ENCODE data around the gene C22orf42. TPM values are rescaled to one million over a fixed set of nuclear protein-coding genes. Genes with fewer than 3 reads are reported as not detected.

The C22orf42 gene
- total RNA-seq, 1 donor from 2014 or later = not detected

DNA sequence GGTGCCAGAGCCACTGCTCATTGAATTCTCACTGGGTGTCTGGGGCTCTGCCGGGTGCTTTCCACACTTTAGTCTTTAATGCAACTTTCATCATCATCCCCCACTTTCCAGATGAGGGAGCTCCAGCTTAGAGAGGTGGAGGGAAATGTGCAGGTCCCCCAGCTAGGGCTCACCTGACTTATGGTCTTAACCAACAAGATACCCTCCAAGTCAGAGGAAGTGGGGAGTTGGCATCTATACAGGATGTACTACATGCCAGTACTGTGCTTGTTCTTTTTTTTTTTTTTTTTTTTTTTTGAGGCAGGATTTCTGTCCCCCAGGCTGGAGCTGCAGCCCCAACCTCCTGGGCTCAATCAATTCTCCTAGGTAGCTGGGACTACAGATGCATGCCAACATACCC lies 26.3 kb downstream of the C22orf42 start:
- no peak for DNase-seq

DNA sequence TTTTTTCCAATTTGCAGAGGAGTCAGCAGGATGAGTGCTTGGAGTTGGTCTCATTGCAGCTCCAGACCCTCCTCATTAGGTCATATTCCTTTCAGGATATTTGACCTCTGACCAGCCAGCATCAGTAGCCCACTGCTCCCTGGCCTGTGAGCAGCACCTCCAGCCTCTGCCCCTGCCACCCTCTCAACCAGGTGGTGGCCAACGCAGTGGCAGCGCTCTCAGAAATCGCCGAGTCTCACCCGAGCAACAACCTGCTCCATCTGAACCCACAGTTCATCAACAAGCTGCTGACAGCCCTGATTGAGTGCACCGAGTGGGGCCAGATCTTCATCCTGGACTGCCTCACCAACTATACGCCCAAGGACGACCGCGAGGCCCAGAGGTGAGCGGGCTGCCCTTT lies 27.0 kb downstream of the C22orf42 start:
- no peak for DNase-seq

DNA sequence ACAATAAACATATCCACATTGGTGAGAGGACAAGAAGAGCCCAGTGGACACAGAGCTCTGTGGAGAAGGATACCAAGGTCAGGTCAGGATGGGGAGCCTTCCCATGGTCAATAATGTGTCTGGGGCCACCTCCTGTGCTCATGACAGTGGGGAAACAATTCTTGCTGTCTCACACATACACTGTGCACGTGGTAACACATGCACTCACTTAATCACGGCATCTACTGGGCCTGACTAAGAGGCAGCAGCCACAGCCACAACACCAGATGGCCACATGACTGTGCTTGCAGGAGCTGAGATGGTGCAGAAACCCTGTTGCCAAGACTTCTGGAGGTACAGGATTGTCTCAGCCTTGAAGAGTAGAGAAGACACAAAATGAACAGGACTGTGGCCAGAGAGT lies 28.6 kb downstream of the C22orf42 start:
- no peak for DNase-seq

DNA sequence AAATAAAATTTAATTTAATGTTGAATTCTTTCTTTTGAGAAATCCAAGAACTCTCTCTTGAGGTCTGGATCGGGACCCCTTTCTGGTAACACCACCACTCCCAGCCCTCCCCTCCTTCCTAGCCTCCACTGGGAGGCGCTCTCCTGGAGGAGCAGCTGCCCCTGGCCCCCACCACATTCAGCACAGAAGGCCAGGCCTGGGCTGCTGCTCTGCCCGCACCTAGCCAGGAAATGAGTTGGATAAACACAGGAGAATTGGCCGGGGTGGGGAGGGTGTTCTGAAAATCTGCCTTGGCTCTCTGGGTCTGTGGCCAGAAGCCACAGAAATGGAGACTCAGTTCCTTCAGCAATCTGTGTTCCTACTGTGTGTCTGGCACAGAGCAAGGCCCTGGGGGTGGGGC lies 31.2 kb downstream of the C22orf42 start:
- DNase-seq = no peak

DNA sequence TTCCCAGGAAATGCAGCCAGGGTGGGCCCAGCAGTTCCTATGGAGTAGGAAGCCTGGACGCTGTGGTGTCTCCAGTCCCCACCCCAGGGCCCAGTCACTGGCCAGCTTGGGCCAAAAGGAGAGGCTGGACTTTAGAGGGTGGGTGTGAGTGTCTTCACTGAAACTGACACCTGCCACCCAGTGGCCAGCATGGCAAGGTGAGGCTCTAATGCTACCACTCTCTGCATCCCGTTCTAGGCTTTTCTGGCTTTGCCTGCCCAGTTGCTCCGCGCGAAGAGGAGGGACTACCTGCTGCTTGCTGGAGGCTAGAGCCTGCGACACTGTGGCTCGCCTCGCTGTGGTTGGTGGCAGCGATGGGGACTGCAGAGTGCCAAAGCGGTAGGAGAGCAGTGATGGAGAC lies 35.4 kb downstream of the C22orf42 start:
- no peak for DNase-seq

DNA sequence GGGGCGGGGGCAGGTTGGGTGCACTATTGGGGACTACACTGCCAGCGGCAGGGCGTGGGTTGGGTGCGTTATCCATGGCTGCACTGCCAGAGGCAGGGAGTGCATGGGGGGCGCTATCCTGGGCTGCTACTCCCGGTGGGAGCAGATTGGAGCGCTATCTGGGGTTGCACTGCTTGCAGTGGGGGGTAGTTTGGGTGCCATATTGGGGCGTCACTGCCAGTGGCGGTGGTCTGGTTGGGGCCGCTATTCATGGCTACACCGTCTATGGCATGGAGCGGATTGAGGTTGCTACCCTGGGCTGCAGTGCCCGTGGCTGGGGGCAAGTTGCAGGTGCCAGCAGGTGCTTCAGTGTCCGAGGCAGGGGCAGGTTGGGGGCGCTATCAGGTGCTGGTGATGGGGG lies 36.2 kb downstream of the C22orf42 start:
- no peak for DNase-seq

DNA sequence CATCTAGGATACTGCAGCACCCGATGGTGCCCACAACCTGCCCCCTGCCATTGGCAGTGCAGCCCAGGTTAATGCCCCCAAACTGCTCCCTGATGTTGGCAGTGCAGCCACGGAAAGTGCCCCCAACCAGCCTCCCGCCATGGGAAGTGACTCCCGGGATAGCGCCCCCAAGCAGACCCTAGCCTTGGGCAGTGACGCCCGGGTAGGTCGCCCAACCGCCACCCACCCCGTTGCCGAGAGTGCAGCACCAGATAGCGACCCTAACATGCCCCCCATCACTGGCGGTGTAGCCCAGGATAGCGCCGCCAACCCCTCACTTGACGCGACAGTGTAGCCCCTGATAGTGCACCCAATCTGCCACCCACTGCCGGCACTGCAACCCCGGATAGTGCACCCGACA lies 38.5 kb downstream of the C22orf42 start:
- DNase-seq = no peak

DNA sequence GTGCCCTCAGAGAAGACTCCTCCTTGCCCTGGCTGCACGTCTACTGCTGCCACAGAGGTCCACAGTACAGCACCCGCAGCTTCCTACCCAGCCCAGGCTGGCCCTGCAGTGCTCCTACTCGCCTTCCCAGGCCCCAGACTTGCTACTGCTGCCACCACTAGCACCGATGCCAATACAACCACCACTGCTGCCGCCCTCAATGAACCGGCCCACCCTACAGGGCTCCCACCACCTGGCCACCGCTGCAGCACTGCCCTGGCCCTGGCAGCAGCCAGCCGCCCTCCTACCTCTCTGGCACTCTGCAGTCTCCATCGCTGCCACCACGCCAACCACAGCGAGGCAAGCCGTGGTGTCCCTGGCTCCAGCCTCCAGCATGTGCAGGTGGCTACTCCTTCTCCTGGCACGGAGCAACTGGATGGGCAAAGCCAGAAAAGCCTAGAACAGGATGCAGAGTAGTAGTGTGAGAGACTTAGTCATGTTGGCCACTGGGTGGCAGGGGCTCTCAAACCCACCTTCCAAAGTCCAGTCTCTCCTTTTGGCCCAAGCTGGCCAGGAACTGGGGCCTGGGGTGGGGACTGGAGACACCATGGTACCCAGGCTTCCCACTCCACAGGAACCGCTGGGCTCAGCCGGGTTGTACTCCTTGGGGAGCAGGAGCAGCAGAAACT lies 39.4 kb downstream of the C22orf42 start:
- DNase-seq = no peak

DNA sequence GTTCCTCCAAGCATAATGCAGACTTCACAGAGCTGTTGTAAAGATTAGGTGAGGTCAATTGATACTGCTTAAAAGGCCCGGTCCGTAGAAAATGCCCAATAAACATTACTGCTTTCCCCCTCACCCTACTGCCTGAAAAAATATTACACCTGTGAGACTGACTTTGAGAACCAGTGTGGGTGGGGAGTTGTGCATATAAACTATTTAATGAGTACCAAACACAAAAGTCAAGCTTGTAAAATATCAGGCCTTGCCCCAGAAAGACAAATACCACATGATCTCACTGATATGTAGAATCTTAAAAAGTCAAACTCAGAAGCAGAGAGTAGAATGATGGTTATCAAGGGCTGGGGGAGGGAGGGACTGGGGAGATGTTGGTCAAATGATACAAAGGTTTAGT lies 46.7 kb downstream of the C22orf42 start:
- DNase-seq = no peak

DNA sequence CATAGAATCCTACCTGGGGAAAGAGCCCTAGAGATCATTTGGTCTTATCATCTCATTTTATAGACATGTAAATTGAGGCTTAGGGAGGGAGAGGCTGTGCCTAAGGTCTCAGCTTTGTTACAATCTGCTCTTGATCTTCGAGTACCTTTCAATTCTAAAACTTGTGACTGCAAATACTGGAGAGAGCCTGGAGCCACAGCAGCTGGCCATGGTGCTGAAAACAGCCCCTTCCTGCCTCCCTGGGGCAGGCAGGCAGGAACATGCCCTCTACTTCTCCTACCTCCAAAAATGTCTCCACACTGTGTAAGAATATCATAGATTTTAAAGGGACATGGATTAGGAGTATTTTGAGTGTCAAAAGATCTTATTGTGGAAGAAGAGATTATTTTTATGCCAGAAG lies 52.2 kb downstream of the C22orf42 start:
- no peak for DNase-seq

DNA sequence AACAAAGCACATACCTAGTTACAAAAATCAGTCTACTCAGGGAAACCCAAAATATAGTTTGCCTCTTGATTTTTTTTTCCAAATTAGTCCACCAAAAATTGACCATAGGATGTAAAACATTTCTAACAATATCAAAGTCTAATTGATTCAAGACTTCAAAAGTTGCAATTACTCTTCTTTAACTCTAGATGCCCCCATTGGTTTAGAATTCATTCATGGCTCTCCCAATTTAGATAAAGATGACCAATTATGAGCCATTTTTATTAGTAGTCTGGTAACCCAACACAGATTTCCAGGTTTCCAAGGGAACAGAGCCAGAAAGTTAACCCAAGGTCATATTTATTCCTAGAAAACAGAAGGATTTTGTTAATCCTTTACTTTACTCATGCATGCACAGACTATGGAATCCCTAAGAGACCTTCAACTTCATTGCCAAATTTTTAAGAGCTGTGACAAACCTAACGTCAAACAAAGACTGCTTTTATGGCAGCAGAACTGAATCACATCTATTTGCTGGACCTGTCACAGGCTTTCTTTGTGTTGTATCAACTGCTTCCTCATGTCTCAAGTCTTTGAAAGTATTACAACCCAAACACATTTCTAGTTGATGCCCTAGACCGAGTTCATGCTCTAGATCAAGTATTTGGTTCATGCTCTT lies 55.3 kb downstream of the C22orf42 start:
- DNase-seq = no peak

DNA sequence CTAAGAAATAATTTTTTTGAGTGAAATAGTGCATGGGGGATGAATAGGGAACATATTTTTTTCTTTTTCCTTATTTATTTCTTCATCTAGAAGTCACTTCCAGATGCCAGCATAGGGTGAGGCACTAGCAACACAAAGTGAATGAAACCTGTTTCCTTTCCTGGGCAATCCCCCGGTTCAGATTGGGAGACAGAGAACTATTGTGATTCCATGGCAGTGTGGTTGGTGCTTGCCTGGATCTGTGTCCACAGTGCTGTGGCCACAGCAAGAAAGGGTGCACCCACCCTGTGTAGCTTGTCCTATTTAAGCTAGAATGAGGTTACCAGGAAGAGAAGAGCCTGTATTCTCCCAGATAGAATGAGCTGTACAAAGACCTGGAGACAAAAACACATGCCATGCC lies 58.4 kb downstream of the C22orf42 start:
- DNase-seq = no peak

Small RNA genes within 50 kb of the gene (small RNA-seq; reads per million reads assigned to genes)
- gene AP1B1P2 (ENCODE audit: low replicate concordance) (not detected), gene RF02171 (ENCODE audit: low replicate concordance) (not detected)

Other genes starting within 250 kb of the C22orf42 start
- 39.1 TPM for gene YWHAH, start 214.8 kb downstream of the C22orf42 start, total RNA-seq
- gene SLC5A1, start 116.0 kb downstream of the C22orf42 start, total RNA-seq = 13.7 TPM
- not detected for gene RFPL2, start 45.8 kb upstream of the C22orf42 start, total RNA-seq
- 0.79 TPM for gene SLC5A4, start 96.0 kb upstream of the C22orf42 start, total RNA-seq
- gene RFPL3, start 198.6 kb upstream of the C22orf42 start, total RNA-seq = not detected

Measured in skin of body (tissue), 3 donors.